Endothelial cell (in vitro differentiated cells): ENCODE results near the gene NXPH3. TPM values are rescaled to one million over a fixed set of nuclear protein-coding genes. Genes with fewer than 3 reads are reported as not detected.
A peak's percentile ranks its signal among the peaks of the same experiment; 100 is the strongest.

ENCODE experiments used
- DNase-seq: peaks from one replicate; pipeline ENCODE4 v3.0.0; 2021; ENCODE audit warnings: low spot score
- H3K27ac Mint-ChIP-seq: one replicate; pipeline ENCODE4 v1.8.0; 2021; ENCODE audit warnings: mixed read lengths, inconsistent platforms; ENCODE audit not compliant: unreplicated experiment
- H3K27me3 Mint-ChIP-seq: one replicate; pipeline ENCODE4 v1.8.0; 2021; ENCODE audit warnings: mild to moderate bottlenecking, moderate library complexity, mixed read lengths, inconsistent platforms; ENCODE audit not compliant: unreplicated experiment
- H3K36me3 Mint-ChIP-seq: one replicate; pipeline ENCODE4 v1.8.0; 2021; ENCODE audit warnings: mild to moderate bottlenecking, low read depth, mixed read lengths, inconsistent platforms; ENCODE audit not compliant: unreplicated experiment
- H3K4me1 Mint-ChIP-seq: one replicate; pipeline ENCODE4 v1.8.0; 2021; ENCODE audit warnings: mild to moderate bottlenecking, mixed read lengths, inconsistent platforms; ENCODE audit not compliant: unreplicated experiment
- H3K4me3 Mint-ChIP-seq: one replicate; pipeline ENCODE4 v1.8.0; 2021; ENCODE audit warnings: mild to moderate bottlenecking, mixed read lengths, inconsistent platforms; ENCODE audit not compliant: unreplicated experiment
- H3K9me3 Mint-ChIP-seq: one replicate; pipeline ENCODE4 v1.8.0; 2021; ENCODE audit warnings: mixed read lengths, inconsistent platforms; ENCODE audit not compliant: unreplicated experiment
- long read RNA-seq: library from polyadenylated mRNA; unstranded; transcript quantifications from one replicate; pipeline ENCODE4 v2.0.0, GENCODE V29; 2020; ENCODE audit not compliant: unreplicated experiment
- total RNA-seq: library from RNA; stranded (reverse); fragmentation: NEBNext Ultra II Directional; extraction: Animal tissue kit (Norgen Biotek cat#: 25700); gene quantifications from one replicate; pipeline ENCODE4 v1.2.1, GENCODE V29; 2021; ENCODE audit not compliant: unreplicated experiment
- TF ChIP-seq, protein P1 (sequence below): fragments of 200-600 bp; sonication (generic); IDR thresholded peaks from one replicate; pipeline ENCODE4 v1.5.0; 2021; ENCODE audit warnings: antibody characterized with exemption; ENCODE audit not compliant: unreplicated experiment

Gene NXPH3
- total RNA-seq = 6.6 TPM
- long read RNA-seq = 0 reads

DNA sequence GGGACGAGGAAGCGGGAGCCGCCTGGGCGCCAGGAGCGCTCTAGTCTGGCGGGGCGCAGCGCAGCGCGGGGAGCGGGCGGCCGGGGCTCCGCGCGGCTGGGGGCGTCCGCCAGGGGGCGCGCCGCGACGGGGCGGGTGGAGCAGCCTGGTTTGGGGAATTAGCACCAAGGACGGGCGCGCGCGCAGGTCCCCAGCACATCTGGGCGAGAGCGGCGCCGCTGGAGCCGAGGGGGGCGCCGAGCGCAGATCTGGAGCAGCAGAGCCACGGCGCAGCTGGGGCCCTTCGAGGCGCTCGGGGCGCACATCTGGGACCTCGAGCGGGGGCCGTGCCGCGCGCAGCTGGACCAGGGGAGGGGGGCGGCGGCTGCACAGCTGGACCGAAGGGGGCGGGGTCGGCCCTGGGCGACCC lies at the start of gene NXPH3:
NXPH3 (plus strand) TSS at position 193 of the 409 bp plus-strand sequence. CDS start 349 bp downstream, outside the sequence.
- Mint-ChIP-seq H3K27me3 (peaks cover 21% of the 10 kb centered on the region), H3K4me3 (peak within 1 kb of the TSS; percentile 92), H3K4me1 (peaks cover 16% of the 10 kb centered on the region), H3K27ac (no peak within 1 kb of the TSS), H3K9me3 (no peaks in the 10 kb centered on the region), H3K36me3 (no peaks in the 10 kb centered on the region)
- TF ChIP-seq, protein P1, sequence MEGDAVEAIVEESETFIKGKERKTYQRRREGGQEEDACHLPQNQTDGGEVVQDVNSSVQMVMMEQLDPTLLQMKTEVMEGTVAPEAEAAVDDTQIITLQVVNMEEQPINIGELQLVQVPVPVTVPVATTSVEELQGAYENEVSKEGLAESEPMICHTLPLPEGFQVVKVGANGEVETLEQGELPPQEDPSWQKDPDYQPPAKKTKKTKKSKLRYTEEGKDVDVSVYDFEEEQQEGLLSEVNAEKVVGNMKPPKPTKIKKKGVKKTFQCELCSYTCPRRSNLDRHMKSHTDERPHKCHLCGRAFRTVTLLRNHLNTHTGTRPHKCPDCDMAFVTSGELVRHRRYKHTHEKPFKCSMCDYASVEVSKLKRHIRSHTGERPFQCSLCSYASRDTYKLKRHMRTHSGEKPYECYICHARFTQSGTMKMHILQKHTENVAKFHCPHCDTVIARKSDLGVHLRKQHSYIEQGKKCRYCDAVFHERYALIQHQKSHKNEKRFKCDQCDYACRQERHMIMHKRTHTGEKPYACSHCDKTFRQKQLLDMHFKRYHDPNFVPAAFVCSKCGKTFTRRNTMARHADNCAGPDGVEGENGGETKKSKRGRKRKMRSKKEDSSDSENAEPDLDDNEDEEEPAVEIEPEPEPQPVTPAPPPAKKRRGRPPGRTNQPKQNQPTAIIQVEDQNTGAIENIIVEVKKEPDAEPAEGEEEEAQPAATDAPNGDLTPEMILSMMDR = peak; percentile 79
- peak; percentile 90 for DNase-seq

DNA sequence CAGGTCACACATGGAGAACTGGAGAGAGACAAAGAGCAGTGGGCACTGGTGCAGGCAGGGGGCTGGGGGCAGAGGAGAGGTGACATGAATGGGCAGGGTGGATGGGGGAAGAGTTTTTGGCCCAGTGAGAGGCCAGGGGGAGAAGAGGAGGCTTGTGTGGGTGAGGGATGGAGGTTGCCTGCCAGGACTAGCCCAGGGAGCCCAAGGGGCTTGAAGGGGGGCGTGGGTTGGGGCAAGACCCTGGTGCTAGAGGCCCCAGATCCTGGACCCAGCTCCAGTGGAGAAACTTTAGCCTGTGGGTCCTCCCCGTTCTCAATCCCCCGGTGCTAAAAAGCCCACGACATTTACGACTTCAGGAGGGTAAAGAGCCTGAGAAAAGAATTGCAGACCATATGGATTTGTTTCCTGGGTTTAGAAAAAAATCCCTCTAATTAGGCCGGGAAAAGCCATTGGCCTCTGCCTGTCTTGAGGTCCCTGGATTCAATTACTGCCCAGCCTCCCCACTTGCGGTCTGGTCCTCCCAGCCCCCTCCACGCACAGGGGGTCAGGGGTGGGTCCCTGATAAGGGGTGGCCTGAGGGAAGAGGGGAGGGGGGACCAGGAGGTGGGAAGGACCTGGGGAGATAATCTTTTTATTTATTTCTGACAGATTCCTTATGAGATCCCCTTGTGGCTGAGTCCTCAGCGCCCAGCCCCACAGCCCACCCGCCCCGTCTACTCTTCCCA lies 47.6 kb upstream of the NXPH3 start:
- Mint-ChIP-seq H3K4me1 (no peaks in the 10 kb centered on the region), H3K4me3 (no peak overlapping the region), H3K36me3 (no peaks in the 10 kb centered on the region), H3K27ac (no peak overlapping the region), H3K27me3 (peaks cover 4% of the 10 kb centered on the region), H3K9me3 (no peaks in the 10 kb centered on the region)
- no peak for DNase-seq
- TF ChIP-seq, protein P1 = no peak

DNA sequence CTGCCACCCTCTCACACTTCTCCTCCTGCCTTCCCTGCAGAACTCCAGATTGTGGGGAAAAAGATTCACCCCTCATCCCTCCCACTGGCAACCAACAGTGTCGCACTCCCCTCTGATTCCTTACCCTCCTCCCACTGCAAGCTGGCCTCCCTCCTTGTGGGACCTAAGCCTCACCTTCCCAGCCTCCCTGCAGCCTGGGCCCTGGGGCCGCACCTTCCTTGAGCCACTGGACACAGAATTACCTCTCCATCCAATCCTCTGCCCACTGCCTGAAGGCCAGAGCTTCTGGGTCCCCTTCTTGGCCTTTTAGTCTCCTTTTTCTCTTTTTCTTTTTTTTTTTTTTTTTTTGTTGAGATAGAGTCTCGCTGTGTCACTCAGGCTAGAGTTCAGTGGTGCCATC lies 46.7 kb upstream of the NXPH3 start:
- Mint-ChIP-seq H3K9me3 (no peaks in the 10 kb centered on the region), H3K4me1 (no peaks in the 10 kb centered on the region), H3K4me3 (no peak overlapping the region), H3K27me3 (peaks cover 4% of the 10 kb centered on the region), H3K36me3 (no peaks in the 10 kb centered on the region), H3K27ac (no peak overlapping the region)
- TF ChIP-seq, protein P1 = no peak
- no peak for DNase-seq

DNA sequence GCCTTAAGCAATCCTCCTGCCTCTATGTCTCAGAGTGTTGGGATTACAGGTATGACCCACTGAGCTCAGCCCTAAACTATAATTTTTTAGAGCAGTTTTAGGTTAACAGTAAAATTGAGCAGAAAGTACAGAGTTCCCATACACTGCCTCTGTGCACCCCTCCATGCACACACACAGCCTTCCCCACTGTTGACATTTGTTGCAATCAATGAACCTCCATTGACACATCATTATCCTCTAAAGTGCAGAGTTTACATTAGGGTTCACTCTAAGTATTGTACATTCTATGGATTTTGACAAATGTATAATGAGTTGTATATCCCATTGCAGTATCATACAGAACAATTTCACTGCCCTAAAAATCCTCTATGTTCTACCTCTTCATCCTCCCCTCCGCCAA lies 45.6 kb upstream of the NXPH3 start:
- Mint-ChIP-seq H3K36me3 (no peaks in the 10 kb centered on the region), H3K4me1 (no peaks in the 10 kb centered on the region), H3K27me3 (peaks cover 4% of the 10 kb centered on the region), H3K9me3 (no peaks in the 10 kb centered on the region), H3K4me3 (no peak overlapping the region), H3K27ac (no peak overlapping the region)
- no peak for DNase-seq
- TF ChIP-seq, protein P1 = no peak

DNA sequence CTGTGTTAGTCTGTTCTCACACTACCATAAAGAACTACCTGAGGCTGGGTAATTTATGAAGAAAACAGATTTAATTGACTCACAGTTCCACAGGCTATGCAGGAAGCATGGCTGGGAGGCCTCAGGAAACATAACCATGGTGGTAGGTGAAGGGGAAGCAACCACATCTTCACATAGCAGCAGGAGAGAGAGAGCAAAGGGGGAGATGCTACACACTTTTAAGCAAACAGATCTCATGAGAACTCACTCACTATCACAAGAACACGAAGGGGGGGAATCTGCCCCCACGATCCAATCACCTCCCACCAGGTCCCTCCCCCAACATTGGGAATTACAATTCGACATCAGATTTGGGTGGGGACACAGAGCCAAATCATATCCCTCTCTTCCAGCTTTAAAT lies 31.8 kb upstream of the NXPH3 start:
- H3K27me3 Mint-ChIP-seq = peaks cover 4% of the 10 kb centered on the region
- peaks cover 4% of the 10 kb centered on the region for H3K4me1 Mint-ChIP-seq
- H3K9me3 Mint-ChIP-seq = no peaks in the 10 kb centered on the region
- no peak for DNase-seq
- H3K36me3 Mint-ChIP-seq = peaks cover 4% of the 10 kb centered on the region
- TF ChIP-seq, protein P1 = no peak
- H3K4me3 Mint-ChIP-seq = no peak overlapping the region
- peak overlapping the region; percentile 43 for H3K27ac Mint-ChIP-seq
